Liver (tissue), 3 donors: ENCODE data around the gene CTNNBL1.

Experiments used
- FOXA1 ChIP-seq: IDR thresholded peaks from 2 replicates; pipeline ENCODE4 v1.6.1; 2016; ENCODE audit warnings: antibody characterized with exemption
- JUND ChIP-seq, 2 donors: IDR thresholded peaks; 2 replicates each; pipeline ENCODE4 v1.6.1; 2016; ENCODE audit warnings: antibody characterized with exemption in 2 of 2
- NR2F2 ChIP-seq: IDR thresholded peaks from 2 replicates; pipeline ENCODE4 v1.6.1; 2016; ENCODE audit warnings: antibody characterized with exemption
- RAD21 ChIP-seq, 2 donors: IDR thresholded peaks; 2 replicates each; pipeline ENCODE4 v1.6.1; 2016; ENCODE audit warnings: antibody characterized with exemption in 2 of 2, mild to moderate bottlenecking in 2 of 2
- RXRA ChIP-seq, 2 donors: IDR thresholded peaks; 2 replicates each; pipeline ENCODE4 v1.6.1; 2017 to 2018; ENCODE audit warnings: antibody characterized with exemption in 2 of 2, mild to moderate bottlenecking in 1 of 2
- TAF1 ChIP-seq: conservative IDR thresholded peaks from 2 replicates; pipeline ENCODE4 v1.6.1; 2016; ENCODE audit warnings: antibody characterized with exemption, mild to moderate bottlenecking
- YY1 ChIP-seq: IDR thresholded peaks from 2 replicates; pipeline ENCODE4 v1.6.1; 2016; ENCODE audit warnings: antibody characterized with exemption, mild to moderate bottlenecking
- TF ChIP-seq, protein P1 (sequence below): fragments of 150-350 bp; IDR thresholded peaks from 2 replicates; pipeline ENCODE4 v1.5.1; 2017; ENCODE audit warnings: improper control_type of control experiment, low read depth, low read length; ENCODE audit not compliant: missing input control
- TF ChIP-seq, protein P2 (sequence below): IDR thresholded peaks from 2 replicates; pipeline ENCODE4 v1.6.1; 2016; ENCODE audit warnings: antibody characterized with exemption
- TF ChIP-seq, protein P3 (sequence below): IDR thresholded peaks from 2 replicates; pipeline ENCODE4 v1.6.1; 2016; ENCODE audit warnings: antibody characterized with exemption
- TF ChIP-seq, protein P4 (sequence below): IDR thresholded peaks from 2 replicates; pipeline ENCODE4 v1.6.1; 2016; ENCODE audit warnings: antibody characterized with exemption
- TF ChIP-seq, protein P5 (sequence below): IDR thresholded peaks from 2 replicates; pipeline ENCODE4 v1.6.1; 2016; ENCODE audit warnings: antibody characterized with exemption, mild to moderate bottlenecking
- donor health status: healthy.
- donor health status: healthy.

DNA sequence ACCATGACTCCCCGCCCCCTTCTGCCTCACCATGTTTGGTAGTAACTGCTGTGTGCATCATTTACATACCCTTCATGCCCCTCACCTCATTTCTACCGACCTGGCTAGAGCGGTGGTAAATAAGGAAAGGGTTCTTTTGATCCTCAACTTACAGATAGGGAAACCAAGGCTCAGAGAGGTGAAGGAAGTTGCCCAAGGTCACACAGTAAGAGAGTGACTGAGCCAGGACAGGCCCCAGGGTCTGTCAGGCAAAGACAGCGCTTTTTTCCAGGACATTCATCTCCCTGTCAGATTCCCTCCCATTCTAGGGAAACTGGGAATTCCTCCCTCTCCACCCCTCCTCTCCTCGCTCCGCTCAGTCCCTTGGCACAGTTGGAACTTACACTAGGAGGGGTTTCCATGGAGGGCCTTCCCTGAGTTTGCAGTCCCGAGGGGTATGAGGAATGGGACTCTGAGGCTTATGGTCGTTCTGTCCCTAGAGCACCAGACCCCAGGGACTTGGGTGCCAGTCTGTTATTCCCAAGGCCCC lies 211.1 kb downstream of the CTNNBL1 start:
- TF ChIP-seq, protein P1, sequence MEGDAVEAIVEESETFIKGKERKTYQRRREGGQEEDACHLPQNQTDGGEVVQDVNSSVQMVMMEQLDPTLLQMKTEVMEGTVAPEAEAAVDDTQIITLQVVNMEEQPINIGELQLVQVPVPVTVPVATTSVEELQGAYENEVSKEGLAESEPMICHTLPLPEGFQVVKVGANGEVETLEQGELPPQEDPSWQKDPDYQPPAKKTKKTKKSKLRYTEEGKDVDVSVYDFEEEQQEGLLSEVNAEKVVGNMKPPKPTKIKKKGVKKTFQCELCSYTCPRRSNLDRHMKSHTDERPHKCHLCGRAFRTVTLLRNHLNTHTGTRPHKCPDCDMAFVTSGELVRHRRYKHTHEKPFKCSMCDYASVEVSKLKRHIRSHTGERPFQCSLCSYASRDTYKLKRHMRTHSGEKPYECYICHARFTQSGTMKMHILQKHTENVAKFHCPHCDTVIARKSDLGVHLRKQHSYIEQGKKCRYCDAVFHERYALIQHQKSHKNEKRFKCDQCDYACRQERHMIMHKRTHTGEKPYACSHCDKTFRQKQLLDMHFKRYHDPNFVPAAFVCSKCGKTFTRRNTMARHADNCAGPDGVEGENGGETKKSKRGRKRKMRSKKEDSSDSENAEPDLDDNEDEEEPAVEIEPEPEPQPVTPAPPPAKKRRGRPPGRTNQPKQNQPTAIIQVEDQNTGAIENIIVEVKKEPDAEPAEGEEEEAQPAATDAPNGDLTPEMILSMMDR, result no peak
- TF ChIP-seq RAD21 (IDR thresholded peaks at IDR 0.05) (no peak), RXRA (IDR thresholded peaks at IDR 0.05) (no peak), NR2F2 (no peak), YY1 (no peak), JUND (IDR thresholded peaks at IDR 0.05) (no peak), FOXA1 (no peak), TAF1 (no peak)
- TF ChIP-seq, protein P2, sequence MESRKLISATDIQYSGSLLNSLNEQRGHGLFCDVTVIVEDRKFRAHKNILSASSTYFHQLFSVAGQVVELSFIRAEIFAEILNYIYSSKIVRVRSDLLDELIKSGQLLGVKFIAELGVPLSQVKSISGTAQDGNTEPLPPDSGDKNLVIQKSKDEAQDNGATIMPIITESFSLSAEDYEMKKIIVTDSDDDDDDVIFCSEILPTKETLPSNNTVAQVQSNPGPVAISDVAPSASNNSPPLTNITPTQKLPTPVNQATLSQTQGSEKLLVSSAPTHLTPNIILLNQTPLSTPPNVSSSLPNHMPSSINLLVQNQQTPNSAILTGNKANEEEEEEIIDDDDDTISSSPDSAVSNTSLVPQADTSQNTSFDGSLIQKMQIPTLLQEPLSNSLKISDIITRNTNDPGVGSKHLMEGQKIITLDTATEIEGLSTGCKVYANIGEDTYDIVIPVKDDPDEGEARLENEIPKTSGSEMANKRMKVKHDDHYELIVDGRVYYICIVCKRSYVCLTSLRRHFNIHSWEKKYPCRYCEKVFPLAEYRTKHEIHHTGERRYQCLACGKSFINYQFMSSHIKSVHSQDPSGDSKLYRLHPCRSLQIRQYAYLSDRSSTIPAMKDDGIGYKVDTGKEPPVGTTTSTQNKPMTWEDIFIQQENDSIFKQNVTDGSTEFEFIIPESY, result no peak
- TF ChIP-seq, protein P3, sequence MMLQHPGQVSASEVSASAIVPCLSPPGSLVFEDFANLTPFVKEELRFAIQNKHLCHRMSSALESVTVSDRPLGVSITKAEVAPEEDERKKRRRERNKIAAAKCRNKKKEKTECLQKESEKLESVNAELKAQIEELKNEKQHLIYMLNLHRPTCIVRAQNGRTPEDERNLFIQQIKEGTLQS, result no peak
- TF ChIP-seq, protein P4, sequence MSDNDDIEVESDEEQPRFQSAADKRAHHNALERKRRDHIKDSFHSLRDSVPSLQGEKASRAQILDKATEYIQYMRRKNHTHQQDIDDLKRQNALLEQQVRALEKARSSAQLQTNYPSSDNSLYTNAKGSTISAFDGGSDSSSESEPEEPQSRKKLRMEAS, result no peak
- TF ChIP-seq, protein P5, sequence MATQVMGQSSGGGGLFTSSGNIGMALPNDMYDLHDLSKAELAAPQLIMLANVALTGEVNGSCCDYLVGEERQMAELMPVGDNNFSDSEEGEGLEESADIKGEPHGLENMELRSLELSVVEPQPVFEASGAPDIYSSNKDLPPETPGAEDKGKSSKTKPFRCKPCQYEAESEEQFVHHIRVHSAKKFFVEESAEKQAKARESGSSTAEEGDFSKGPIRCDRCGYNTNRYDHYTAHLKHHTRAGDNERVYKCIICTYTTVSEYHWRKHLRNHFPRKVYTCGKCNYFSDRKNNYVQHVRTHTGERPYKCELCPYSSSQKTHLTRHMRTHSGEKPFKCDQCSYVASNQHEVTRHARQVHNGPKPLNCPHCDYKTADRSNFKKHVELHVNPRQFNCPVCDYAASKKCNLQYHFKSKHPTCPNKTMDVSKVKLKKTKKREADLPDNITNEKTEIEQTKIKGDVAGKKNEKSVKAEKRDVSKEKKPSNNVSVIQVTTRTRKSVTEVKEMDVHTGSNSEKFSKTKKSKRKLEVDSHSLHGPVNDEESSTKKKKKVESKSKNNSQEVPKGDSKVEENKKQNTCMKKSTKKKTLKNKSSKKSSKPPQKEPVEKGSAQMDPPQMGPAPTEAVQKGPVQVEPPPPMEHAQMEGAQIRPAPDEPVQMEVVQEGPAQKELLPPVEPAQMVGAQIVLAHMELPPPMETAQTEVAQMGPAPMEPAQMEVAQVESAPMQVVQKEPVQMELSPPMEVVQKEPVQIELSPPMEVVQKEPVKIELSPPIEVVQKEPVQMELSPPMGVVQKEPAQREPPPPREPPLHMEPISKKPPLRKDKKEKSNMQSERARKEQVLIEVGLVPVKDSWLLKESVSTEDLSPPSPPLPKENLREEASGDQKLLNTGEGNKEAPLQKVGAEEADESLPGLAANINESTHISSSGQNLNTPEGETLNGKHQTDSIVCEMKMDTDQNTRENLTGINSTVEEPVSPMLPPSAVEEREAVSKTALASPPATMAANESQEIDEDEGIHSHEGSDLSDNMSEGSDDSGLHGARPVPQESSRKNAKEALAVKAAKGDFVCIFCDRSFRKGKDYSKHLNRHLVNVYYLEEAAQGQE, result no peak
